H1 (cell line): ENCODE data around the gene MFN1. TPM values are rescaled to one million over a fixed set of nuclear protein-coding genes. Genes with fewer than 3 reads are reported as not detected.

Experiments
- CTCF ChIA-PET: fragments of 300-600 bp; sonication (Branson Sonifier 250); formaldehyde crosslinking; loops from one replicate; lab custom pipeline; 2021; ENCODE audit not compliant: partially characterized antibody; lab: Charles Lee
- POLR2A ChIA-PET: fragments of 300-600 bp; sonication (Branson Sonifier 250); formaldehyde crosslinking; loops from one replicate; lab custom pipeline; 2021; ENCODE audit warnings: inconsistent platforms; ENCODE audit not compliant: partially characterized antibody; lab: Charles Lee
- DNase-seq, 2 experiments: peaks; one replicate each; pipeline versions ENCODE4 v3.0.0 to v3.0.0-alpha.2; 2010 to 2022; ENCODE audit warnings: low spot score in 2 of 2, low read depth in 1 of 2, mixed read lengths in 1 of 2
- FAIRE-seq: peaks from 2 replicates; lab custom pipeline; 2011; peaks lifted over from hg19 to GRCh38; lab: Jason Lieb, UNC
- H2AFZ ChIP-seq: 2 replicates; pipeline ENCODE4 v1.8.1; 2012; ENCODE audit warnings: low read length, inconsistent platforms
- H2AK5ac ChIP-seq: 2 replicates; pipeline ENCODE4 v1.6.1; 2013; ENCODE audit warnings: low read depth, low read length
- H2BK120ac ChIP-seq: replicated peaks from 2 replicates; pipeline ENCODE3; 2013; ENCODE audit warnings: low read depth, low read length, inconsistent platforms
- H2BK12ac ChIP-seq: 2 replicates; pipeline ENCODE4 v1.6.1; 2013; ENCODE audit warnings: low read depth, low read length
- H2BK15ac ChIP-seq: 2 replicates; pipeline ENCODE4 v1.6.1; 2013; ENCODE audit warnings: low read length
- H2BK20ac ChIP-seq: 2 replicates; pipeline ENCODE4 v1.6.1; 2013; ENCODE audit warnings: low read length
- H2BK5ac ChIP-seq: 2 replicates; pipeline ENCODE4 v1.6.1; 2013; ENCODE audit warnings: low read depth, low read length
- H3K14ac ChIP-seq: 2 replicates; pipeline ENCODE4 v1.6.1; 2013; ENCODE audit warnings: inconsistent platforms; ENCODE audit not compliant: insufficient read length
- H3K18ac ChIP-seq: 2 replicates; pipeline ENCODE4 v1.6.1; 2013; ENCODE audit warnings: low read length; ENCODE audit errors: extremely low read depth
- H3K23ac ChIP-seq: 2 replicates; pipeline ENCODE4 v1.6.1; 2013; ENCODE audit warnings: inconsistent platforms; ENCODE audit not compliant: insufficient read length
- H3K23me2 ChIP-seq: 2 replicates; pipeline ENCODE4 v1.6.1; 2013; ENCODE audit warnings: low read depth, low read length
- H3K27ac ChIP-seq: 2 replicates; pipeline ENCODE4 v1.6.1; 2011; ENCODE audit warnings: low read depth, low read length, inconsistent platforms
- H3K27me3 ChIP-seq, 4 experiments: replicated peaks in 1 of 4; 1 replicate in 1 of 4; 2 replicates in 3 of 4; pipeline versions ENCODE4 v1.6.1 to v1.8.1; 2011 to 2013; ENCODE audit warnings: low read length in 3 of 4, mild to moderate bottlenecking in 3 of 4, inconsistent platforms in 2 of 4, mixed read lengths in 2 of 4, moderate library complexity in 1 of 4; ENCODE audit not compliant: control insufficient read depth in 3 of 4, insufficient read depth in 3 of 4; ENCODE audit errors: extremely low read depth in 1 of 4
- H3K36me3 ChIP-seq, 4 experiments: 2 replicates each; pipeline versions ENCODE4 v1.6.1 to v1.8.1; 2011 to 2013; ENCODE audit warnings: mild to moderate bottlenecking in 4 of 4, low read length in 3 of 4, moderate library complexity in 2 of 4, control low read depth in 1 of 4, inconsistent platforms in 1 of 4; ENCODE audit not compliant: insufficient read depth in 4 of 4, control insufficient read depth in 2 of 4
- H3K4ac ChIP-seq: replicated peaks from 2 replicates; pipeline ENCODE3; 2013; ENCODE audit warnings: low read length, low read depth, mixed read lengths, inconsistent platforms; ENCODE audit not compliant: insufficient read length
- H3K4me1 ChIP-seq, 4 experiments: replicated peaks in 1 of 4; 1 replicate in 1 of 4; 2 replicates in 3 of 4; pipeline versions ENCODE4 v1.6.1 to v1.8.1; 2011 to 2013; ENCODE audit warnings: low read length in 3 of 4, inconsistent platforms in 2 of 4, mixed read lengths in 1 of 4; ENCODE audit not compliant: insufficient read depth in 4 of 4, control insufficient read depth in 3 of 4
- H3K4me2 ChIP-seq, 2 experiments: 2 replicates each; pipeline versions ENCODE4 v1.6.1 to v1.8.1; 2011 to 2013; ENCODE audit warnings: low read depth in 2 of 2, low read length in 2 of 2, control low read depth in 1 of 2, inconsistent platforms in 1 of 2, mild to moderate bottlenecking in 1 of 2; ENCODE audit not compliant: insufficient read depth in 1 of 2
- H3K4me3 ChIP-seq, 4 experiments: fragments of 200-600, 300-600 bp in 1 of 4; sonication (generic), shearing (Covaris generic), sonication (Bioruptor Twin) in 1 of 4; 2 replicates each; pipeline versions ENCODE4 v1.5.1 to v1.8.1; 2011 to 2016; ENCODE audit warnings: low read length in 4 of 4, low read depth in 3 of 4, control low read depth in 2 of 4, inconsistent platforms in 2 of 4, mild to moderate bottlenecking in 2 of 4, mixed read lengths in 1 of 4, moderate library complexity in 1 of 4; ENCODE audit not compliant: insufficient read depth in 2 of 4; ENCODE audit errors: extremely low read depth in 1 of 4
- H3K56ac ChIP-seq: replicated peaks from 2 replicates; pipeline ENCODE3; 2013; ENCODE audit warnings: low read depth, mild to moderate bottlenecking, mixed read lengths, low read length, inconsistent platforms; ENCODE audit not compliant: insufficient read length
- H3K79me1 ChIP-seq: 2 replicates; pipeline ENCODE4 v1.6.1; 2013; ENCODE audit warnings: low read depth, low read length, control low read depth
- H3K79me2 ChIP-seq, 2 experiments: 2 replicates each; pipeline versions ENCODE4 v1.6.1 to v1.8.1; 2012 to 2013; ENCODE audit warnings: low read length in 2 of 2, mild to moderate bottlenecking in 2 of 2, inconsistent platforms in 1 of 2; ENCODE audit not compliant: insufficient read depth in 2 of 2, control insufficient read depth in 1 of 2
- H3K9ac ChIP-seq, 4 experiments: replicated peaks in 1 of 4; 1 replicate in 1 of 4; 2 replicates in 3 of 4; pipeline versions ENCODE4 v1.6.1 to v1.8.1; 2011 to 2013; ENCODE audit warnings: low read depth in 3 of 4, low read length in 3 of 4, control low read depth in 2 of 4, mild to moderate bottlenecking in 2 of 4, moderate library complexity in 2 of 4, inconsistent platforms in 1 of 4; ENCODE audit errors: extremely low read depth in 1 of 4
- H3K9me3 ChIP-seq, 2 experiments: 2 replicates each; pipeline versions ENCODE4 v1.6.1 to v1.8.1; 2012 to 2013; ENCODE audit warnings: mild to moderate bottlenecking in 2 of 2, moderate library complexity in 2 of 2, control low read depth in 1 of 2, inconsistent platforms in 1 of 2, low read depth in 1 of 2, low read length in 1 of 2, mixed read lengths in 1 of 2; ENCODE audit not compliant: insufficient read depth in 2 of 2
- H4K20me1 ChIP-seq, 2 experiments: replicated peaks in 1 of 2; 2 replicates each; pipeline versions ENCODE3 to v1.8.1; 2011 to 2013; ENCODE audit warnings: inconsistent platforms in 2 of 2, low read length in 2 of 2, mild to moderate bottlenecking in 1 of 2; ENCODE audit not compliant: insufficient read depth in 2 of 2, control insufficient read depth in 1 of 2
- H4K5ac ChIP-seq: 2 replicates; pipeline ENCODE4 v1.6.1; 2013; ENCODE audit warnings: low read length, low read depth, mixed read lengths, inconsistent platforms; ENCODE audit not compliant: insufficient read length
- H4K8ac ChIP-seq: 2 replicates; pipeline ENCODE4 v1.8.0; 2013; ENCODE audit warnings: mild to moderate bottlenecking, moderate library complexity, low read length, inconsistent platforms; ENCODE audit not compliant: insufficient read depth; ENCODE audit errors: extremely low read depth
- H4K91ac ChIP-seq: replicated peaks from 2 replicates; pipeline ENCODE3; 2013; ENCODE audit warnings: low read length, mixed read lengths, inconsistent platforms; ENCODE audit not compliant: insufficient read length
- BACH1 ChIP-seq: IDR thresholded peaks from 2 replicates; pipeline ENCODE4 v1.6.1; 2012; ENCODE audit warnings: low read length, improper control_type of control experiment
- KDM1A ChIP-seq: fragments of 200-600, 300-600 bp; sonication (generic); IDR thresholded peaks from 2 replicates; pipeline ENCODE4 v1.7.1; 2016; ENCODE audit warnings: mild to moderate bottlenecking, low read length, borderline replicate concordance
- WGBS, 2 experiments: shearing (Covaris generic) in 1 of 2; methylation state at CpG; one replicate each; pipeline versions ENCODE4 v1.1.6 to v1.1.7; 2013 to 2015; ENCODE audit warnings: low lambda C conversion rate in 2 of 2, mixed read lengths in 2 of 2, inconsistent platforms in 1 of 2, low coverage in 1 of 2, missing lambda C conversion rate in 1 of 2; ENCODE audit not compliant: insufficient replicate concordance in 2 of 2, insufficient coverage in 1 of 2, insufficient read length in 1 of 2; ENCODE audit errors: extremely low coverage in 1 of 2, missing lambda C conversion rate in 1 of 2; 5-methylcytosine and 5-hydroxymethylcytosine counted together
- polyA plus RNA-seq, 7 experiments: library from polyadenylated mRNA; depleted of rRNA in 3 of 7; stranded (reverse) in 5 of 7; unstranded in 2 of 7; fragments of >200 nt in 5 of 7; fragments of 200-250 nt in 2 of 7; gene quantifications; 1 replicate in 5 of 7; 2 replicates in 1 of 7; 4 replicates in 1 of 7; pipeline versions ENCODE4 v1.2.1 to v1.2.3, GENCODE V29; 2011 to 2013; ENCODE audit warnings: missing spikeins in 2 of 7, mixed read lengths in 2 of 7
- total RNA-seq: library from RNA; stranded (reverse); fragmentation: NEBNext Ultra II Directional; extraction: Animal tissue kit (Norgen Biotek cat#: 25700); gene quantifications from 2 replicates; pipeline ENCODE4 v1.2.1, GENCODE V29; 2021

Gene MFN1
- total and polyA plus RNA-seq, 2 of the 8 experiments (the other 6 are each of a cell fraction or from before 2014, with no cell fraction given), result 9.1 to 35.6 TPM

- Histone ChIP-seq H3K4me3 (no peak overlapping the region), H3K9me3 (no peaks in the 10 kb centered on the region), H3K9ac (no peak overlapping the region), H3K79me1 (no peaks in the 10 kb centered on the region), H4K8ac (no peak overlapping the region), H2BK15ac (no peak overlapping the region), H3K14ac (no peak overlapping the region), H3K4me1 (no peaks in the 10 kb centered on the region), H3K4ac (no peak overlapping the region), H3K18ac (no peak overlapping the region), H3K36me3 (no peaks in the 10 kb centered on the region), H2BK12ac (no peak overlapping the region), H2AFZ (no peak overlapping the region), H2AK5ac (no peak overlapping the region), H3K4me2 (no peak overlapping the region), H3K27me3 (no peaks in the 10 kb centered on the region), H3K27ac (no peak overlapping the region), H3K56ac (no peak overlapping the region), H3K79me2 (no peaks in the 10 kb centered on the region), H3K23ac (no peak overlapping the region), H2BK120ac (no peak overlapping the region), H4K91ac (no peak overlapping the region), H4K5ac (no peak overlapping the region), H2BK5ac (no peak overlapping the region), H2BK20ac (no peak overlapping the region), H4K20me1 (no peaks in the 10 kb centered on the region), H3K23me2 (no peaks in the 10 kb centered on the region)
- WGBS, 2 experiments, result 90% methylated on average over 2 of the region's 3 CpGs; no CpG with 5 or more reads in 1 of the 2 experiments
- DNase-seq (no peak), FAIRE-seq (no peak)
- ChIA-PET CTCF (interaction anchor here (1.7 kb wide), 1 partner anchor 20 kb away, joined by 8 read pairs; no protein-coding TSS in a partner anchor), POLR2A (no interaction called here)
- TF ChIP-seq BACH1, result no peak
- TF ChIP-seq KDM1A, result no peak
These were observed 45.9 kb upstream of the MFN1 start for GRCh38 chr3:179301645-179302044.
